KBM-7 (cell line): ENCODE results near the gene CARHSP1.
"Not testable (repeated sequence)": the region's sequence is repeated elsewhere in the genome, so short reads cannot be mapped to it uniquely, and the experiment has no call there.

Source experiments
- DNase-seq: peaks from one replicate; pipeline ENCODE4 v3.0.0-alpha.2; 2015
- in situ Hi-C: fragments of 300-500 bp; cut with MboI; formaldehyde crosslinking; loops from 2 replicates; pipeline ENCODE4 v1.14.3; 2020; ENCODE audit warnings: low sequenced_read_pairs, low pct_unique_long_range_greater_than_20kb, mixed read lengths

CARHSP1 gene

GRCh38 chr16:8847145-8847544 lies 21.7 kb downstream of the CARHSP1 start:
- in situ Hi-C loops, result no loop called here
- no peak for DNase-seq

GRCh38 chr16:8846401-8846932 lies 22.3 kb downstream of the CARHSP1 start:
- in situ Hi-C loops, result no loop called here

GRCh38 chr16:8845699-8846298 lies 23.0 kb downstream of the CARHSP1 start:
- in situ Hi-C loops, result no loop called here
- no peak for DNase-seq

More at GRCh38 chr16:8846401-8846932, 22.3 kb downstream of the CARHSP1 start:
- no peak for DNase-seq

- DNase-seq, in situ Hi-C loops: not testable (repeated sequence)
Measured at GRCh38 chr16:8843296-8843695, 25.5 kb downstream of the CARHSP1 start.

- DNase-seq, in situ Hi-C loops: not testable (repeated sequence)
Measured at GRCh38 chr16:8842016-8842415, 26.8 kb downstream of the CARHSP1 start.

GRCh38 chr16:8837594-8837993 lies 31.2 kb downstream of the CARHSP1 start:
- DNase-seq, in situ Hi-C loops: not testable (repeated sequence)

GRCh38 chr16:8836797-8837196 lies 32.0 kb downstream of the CARHSP1 start:
- DNase-seq, in situ Hi-C loops: not testable (repeated sequence)

GRCh38 chr16:8832717-8833105 lies 36.1 kb downstream of the CARHSP1 start:
- in situ Hi-C loops, result no loop called here
- DNase-seq, result no peak

GRCh38 chr16:8831871-8832716 lies 36.7 kb downstream of the CARHSP1 start:
- no peak for DNase-seq
- in situ Hi-C loops, result no loop called here

- in situ Hi-C loops, result no loop called here
- DNase-seq, result no peak
Measured at GRCh38 chr16:8831450-8831849, 37.4 kb downstream of the CARHSP1 start.

GRCh38 chr16:8828541-8829165 lies 40.2 kb downstream of the CARHSP1 start:
- DNase-seq, result no peak
- in situ Hi-C loops, result no loop called here

GRCh38 chr16:8826278-8826879 lies 42.4 kb downstream of the CARHSP1 start:
- DNase-seq, result no peak
- in situ Hi-C loops, result no loop called here

GRCh38 chr16:8822403-8822802 lies 46.4 kb downstream of the CARHSP1 start:
- in situ Hi-C loops, result no loop called here

GRCh38 chr16:8819411-8820034 lies 49.3 kb downstream of the CARHSP1 start:
- DNase-seq, result no peak
- in situ Hi-C loops, result no loop called here

More at GRCh38 chr16:8822403-8822802, 46.4 kb downstream of the CARHSP1 start:
- DNase-seq, result no peak

GRCh38 chr16:8818504-8819270 lies 50.1 kb downstream of the CARHSP1 start:
- in situ Hi-C loops, result no loop called here
- no peak for DNase-seq

GRCh38 chr16:8816967-8817655 lies 51.7 kb downstream of the CARHSP1 start:
- DNase-seq, result no peak
- in situ Hi-C loops, result no loop called here

GRCh38 chr16:8814095-8814806 lies 54.6 kb downstream of the CARHSP1 start:
- in situ Hi-C loops, result no loop called here
- no peak for DNase-seq
